ENCODE data around the gene NRXN3. TPM values are rescaled to one million over a fixed set of nuclear protein-coding genes. Genes with fewer than 3 reads are reported as not detected.

NRXN3 gene
- polyA plus RNA-seq, 4 donors, result 6.4 to 7.2 (median 7.0) TPM

DNA sequence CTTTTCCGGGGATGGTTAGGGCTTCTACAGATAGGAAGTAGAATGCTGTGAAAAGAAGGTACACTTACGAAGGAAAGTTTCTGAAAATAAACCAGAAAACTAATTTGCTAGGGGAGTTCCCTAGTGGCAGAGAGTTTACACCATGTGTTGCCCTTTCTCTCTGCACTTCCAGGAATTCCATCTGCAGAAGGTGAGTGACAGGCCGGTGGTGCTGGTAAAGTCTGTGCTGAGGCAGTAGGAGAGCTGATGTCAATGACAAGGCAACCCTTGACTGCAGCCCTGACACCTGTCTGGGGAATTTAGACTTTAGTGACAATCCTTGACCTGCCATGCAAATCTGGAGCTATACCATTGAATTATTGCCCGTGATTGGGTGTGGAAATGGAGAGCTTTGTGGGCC lies 687.8 kb downstream of the NRXN3 start:
- DNase-seq (ENCODE audit: low read depth in 4 of 4, low spot score in 3 of 4), result no peak

DNA sequence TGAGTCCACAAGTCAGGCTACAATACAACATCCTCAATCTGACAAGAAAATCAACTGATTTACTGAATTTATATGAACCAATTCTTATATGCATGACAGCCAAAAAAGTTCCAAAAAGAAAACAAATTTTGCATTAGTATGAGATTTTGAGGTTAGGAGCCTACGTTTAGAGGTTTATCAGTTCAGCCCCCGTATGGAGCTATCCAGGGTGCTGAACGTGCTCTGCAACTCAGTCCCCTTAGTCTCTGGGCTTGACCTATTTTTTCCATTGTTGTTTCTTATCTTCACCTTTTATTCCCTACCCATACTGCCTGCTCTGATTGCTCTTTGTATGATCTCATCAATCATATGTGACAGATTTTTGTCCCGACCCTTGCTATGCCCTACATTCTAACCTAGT lies 693.0 kb downstream of the NRXN3 start:
- peak; percentile 21 to 48 (median 32) for DNase-seq (ENCODE audit: low read depth in 4 of 4, low spot score in 3 of 4)

DNA sequence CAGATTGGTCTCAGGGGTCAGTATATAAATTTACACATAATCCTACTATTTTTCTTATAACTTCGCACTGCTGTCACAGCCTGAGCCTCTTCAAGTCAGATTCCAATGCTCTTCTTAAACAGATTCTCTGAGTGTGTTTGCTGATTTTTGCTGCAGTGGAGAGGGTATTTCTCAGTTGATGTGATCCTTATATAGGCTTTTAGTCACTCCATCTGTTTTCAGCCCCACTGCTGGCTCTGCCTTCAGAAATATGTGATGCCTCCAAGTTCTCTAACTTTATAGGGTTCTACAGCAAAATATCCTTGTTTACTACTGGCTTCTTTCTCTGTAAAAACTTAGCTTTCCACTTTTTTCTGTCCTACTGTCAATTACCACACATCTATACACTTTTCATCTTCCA lies 702.7 kb downstream of the NRXN3 start:
- no peak for DNase-seq (ENCODE audit: low read depth in 4 of 4, low spot score in 3 of 4)

DNA sequence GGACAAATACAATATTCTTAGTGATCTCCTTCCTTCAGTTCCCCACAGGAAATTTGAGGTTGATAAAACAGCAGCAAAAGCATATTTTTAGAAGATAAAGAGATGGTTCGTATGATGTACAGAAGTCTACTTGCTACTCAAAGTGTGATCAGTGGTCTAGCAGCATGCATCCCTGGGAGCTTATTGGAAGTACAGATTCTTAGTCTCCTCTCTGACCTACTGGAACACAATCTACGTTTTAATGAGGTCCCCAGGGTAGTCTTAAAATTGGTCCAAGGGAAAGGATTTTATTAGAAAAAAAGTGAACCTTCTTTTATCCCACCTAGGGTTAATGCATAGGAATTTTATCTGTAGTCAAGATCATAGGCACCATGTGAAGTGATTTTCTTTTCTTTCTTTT lies 703.4 kb downstream of the NRXN3 start:
- DNase-seq (ENCODE audit: low read depth in 4 of 4, low spot score in 3 of 4), result no peak

DNA sequence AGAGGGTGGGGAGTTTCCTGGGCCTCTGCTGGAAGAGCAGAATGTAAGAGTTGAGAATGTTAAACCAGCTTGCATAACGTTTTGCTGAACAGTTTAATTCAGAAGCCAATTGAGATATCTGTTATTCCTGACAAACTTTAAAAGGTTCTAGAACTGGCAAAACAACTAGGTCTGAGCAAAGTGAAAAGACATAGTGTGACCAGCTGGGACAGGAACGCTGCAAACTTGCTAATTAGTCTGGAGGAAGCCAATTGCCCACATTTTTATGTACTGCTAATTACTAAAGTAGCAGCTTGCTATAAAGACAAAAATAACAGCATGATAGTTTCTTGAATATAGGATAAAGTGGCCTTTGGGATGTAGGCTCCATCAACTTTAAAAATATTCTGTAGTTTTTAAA lies 704.9 kb downstream of the NRXN3 start:
- DNase-seq (ENCODE audit: low read depth in 4 of 4, low spot score in 3 of 4), result no peak

DNA sequence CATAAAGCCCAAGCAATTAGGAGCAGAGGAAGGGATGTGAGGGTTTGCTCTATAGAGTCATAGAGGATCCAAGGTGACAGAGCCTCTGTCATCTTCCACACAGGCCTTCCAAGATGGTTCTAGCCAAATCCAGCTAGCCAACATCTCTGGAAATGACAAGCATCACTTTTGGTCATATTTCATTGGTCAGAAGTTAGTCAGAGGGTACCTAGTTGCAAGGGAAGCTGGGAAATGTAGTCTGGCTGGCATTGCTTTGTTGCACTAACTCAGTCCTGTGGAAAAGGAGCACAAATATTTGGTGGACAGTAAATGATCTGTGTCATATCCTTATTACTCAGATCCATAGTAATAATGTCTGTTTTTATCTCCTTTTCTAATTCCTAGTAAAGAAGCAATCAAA lies 715.7 kb downstream of the NRXN3 start:
- DNase-seq (ENCODE audit: low read depth in 4 of 4, low spot score in 3 of 4), result no peak

DNA sequence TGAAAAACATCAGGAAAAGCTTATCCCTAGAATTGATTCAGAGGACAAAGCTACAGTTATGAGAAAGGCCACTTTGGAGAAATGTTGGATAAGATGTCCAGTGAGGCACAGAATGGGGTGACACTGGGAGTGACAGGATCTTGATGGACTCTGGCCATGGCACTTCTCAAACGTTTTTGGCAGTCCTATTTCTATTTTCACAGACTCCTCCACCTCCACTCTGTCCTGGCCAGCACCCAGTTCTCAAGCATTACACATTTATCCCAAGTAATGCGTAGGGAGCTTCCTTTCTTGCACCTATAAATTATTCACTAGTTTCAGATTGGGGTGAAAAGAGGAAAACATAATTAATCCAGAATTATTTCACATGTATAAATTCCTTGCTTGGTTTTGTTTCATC lies 727.3 kb downstream of the NRXN3 start:
- DNase-seq (ENCODE audit: low read depth in 4 of 4, low spot score in 3 of 4), result no peak

DNA sequence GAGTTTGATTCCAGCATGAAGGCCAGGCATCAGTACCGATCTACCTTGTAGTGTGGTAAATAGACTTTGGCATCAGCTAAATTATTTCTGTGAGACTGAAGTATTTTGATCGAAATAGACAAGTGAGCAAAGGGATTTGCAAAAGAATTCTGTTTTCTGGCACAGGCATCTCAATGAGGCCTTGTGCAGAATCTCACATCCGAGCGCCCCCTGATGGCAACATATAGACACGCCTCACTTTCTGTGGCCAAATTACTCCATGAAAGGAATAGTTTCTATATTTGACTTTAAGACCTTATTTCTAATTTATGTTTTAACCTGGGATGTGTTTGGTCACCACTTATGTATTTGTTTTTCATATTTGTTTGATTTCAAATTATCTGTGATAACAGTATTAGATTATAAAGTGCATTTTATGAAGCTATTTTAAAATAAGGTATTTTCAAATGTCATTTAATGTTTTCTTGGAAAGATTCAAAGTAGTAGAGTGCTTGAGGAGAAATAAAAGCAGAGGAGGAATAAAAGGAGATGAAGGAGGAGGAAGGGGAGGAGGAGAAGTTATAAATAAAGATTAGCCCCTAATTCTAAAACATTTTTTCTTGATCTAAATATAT lies 731.9 kb downstream of the NRXN3 start:
- DNase-seq (ENCODE audit: low read depth in 4 of 4, low spot score in 3 of 4), result peak in 2 of 4 donors; percentile 3

DNA sequence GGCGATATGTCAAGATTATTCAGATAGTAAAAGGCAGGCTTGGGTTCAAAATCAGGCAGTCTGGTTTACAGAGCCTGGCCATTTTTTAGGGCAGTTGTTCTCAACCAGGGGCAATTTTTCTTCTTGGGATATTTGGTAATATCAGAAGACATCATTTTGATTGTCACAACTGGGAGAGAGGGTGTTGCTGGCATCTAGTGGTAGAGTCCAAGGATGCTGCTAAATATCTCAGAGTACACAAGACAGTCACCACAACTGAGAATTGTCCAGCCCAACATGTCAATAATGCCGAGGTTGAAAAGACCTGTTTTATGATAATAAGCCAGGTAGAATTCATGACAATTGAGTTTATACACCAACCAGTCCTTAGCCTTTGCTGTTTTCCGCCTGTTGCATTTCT lies 733.9 kb downstream of the NRXN3 start:
- no peak for DNase-seq (ENCODE audit: low read depth in 4 of 4, low spot score in 3 of 4)

DNA sequence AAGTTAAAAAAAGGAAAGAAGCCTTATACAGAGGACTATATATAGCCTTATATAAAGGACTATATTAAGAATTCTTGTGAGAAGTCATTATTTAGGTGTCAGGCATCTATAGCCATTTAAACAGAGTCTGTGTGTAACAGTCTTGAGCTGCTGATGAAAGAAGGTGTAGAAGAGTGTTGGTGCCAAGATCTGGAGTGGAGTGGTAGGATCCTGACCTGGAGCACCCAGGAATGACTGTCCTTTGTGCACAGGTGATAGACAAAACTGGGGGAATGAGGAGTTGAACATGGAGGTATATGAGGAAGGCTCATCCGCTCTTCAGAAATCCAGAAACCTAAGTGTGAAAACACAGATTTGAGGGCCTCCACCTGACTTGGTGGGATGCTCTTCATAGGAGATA lies 747.3 kb downstream of the NRXN3 start:
- DNase-seq (ENCODE audit: low read depth in 4 of 4, low spot score in 3 of 4), result no peak

DNA sequence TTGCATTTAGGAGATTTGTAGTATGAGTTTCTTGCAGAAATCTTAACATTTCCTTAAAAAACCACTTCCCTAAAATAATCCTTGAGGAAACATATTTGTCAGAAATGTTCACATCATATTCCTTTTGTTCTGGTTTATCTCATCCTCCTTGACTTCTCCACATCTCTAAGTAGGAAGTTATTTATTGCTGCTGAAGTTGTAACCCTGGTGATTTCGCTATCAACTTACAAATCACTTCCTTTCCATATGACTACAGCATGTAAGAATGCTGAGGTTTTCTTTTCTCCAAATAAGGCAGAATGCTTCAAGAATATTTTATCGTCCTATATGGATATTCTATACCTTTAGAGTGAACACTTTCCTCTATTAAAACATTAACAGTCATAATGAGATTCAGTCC lies 751.7 kb downstream of the NRXN3 start:
- peak in 1 of 4 donors; percentile 2 for DNase-seq (ENCODE audit: low read depth in 4 of 4, low spot score in 3 of 4)

DNA sequence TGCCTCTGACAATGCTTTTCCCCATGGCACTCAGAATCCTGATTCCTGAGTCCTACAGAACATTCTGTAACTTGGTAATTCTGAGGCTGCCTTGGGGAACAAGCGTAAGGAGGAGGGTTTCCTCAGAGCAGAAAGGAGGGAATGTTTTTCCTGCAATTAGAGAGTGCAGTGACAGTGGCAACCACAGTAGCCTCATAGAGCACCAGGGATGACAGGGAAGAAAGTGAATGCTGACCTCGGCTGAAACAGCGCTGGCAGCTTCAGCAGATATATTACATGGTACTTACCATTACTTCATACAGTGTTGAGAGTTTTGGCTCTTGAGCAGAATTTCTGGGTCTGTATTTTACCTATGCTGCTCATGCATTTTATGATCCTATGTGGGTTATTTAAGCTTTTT lies 757.1 kb downstream of the NRXN3 start:
- DNase-seq (ENCODE audit: low read depth in 4 of 4, low spot score in 3 of 4), result no peak

DNA sequence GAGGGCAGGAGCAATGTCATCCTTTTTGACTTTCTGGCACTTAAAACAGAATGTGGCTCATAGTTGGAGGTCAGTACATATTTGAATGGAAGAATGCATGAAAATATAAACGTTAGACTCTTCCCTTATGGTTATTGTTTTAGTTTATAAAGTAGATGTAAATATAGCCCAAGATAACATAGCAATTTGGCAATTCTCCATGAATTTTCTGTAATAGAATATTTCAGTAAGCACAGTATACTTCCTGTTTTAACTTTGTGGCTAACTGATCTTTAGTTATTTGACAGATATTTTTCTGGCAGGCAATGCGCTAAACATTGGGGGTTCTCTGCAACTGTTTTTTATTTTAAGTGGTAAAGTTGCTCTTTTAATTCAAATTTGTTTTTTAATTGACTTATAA lies 763.0 kb downstream of the NRXN3 start:
- no peak for DNase-seq (ENCODE audit: low read depth in 4 of 4, low spot score in 3 of 4)

DNA sequence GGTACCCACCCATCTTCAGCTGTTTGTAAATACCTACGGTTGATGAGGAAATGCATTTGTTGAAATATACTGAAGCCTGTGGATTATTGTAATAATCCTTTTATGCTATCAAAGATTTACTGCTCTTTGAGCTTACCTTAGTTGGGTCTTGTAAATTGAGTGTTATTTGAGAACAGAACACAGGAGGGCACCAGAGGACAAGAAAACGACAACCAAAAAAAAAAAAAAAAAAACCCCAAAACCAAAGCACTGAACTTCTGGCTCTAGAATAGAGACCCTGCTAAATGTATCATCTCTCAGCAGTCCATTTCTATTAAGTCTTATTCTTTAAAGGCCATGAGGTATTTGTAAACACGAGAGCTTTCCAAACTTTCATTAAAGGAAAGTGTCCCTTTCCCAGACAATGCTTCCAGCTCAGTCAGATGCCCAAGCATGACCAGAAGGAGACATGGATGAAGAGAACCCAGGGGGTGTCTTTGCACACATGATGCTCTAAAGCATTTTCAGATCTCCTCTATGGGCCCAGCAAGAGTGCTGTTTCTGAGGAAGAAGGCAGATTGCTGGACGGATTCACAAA lies 763.9 kb downstream of the NRXN3 start:
- peak; percentile 6 to 10 (median 9) for DNase-seq (ENCODE audit: low read depth in 4 of 4, low spot score in 3 of 4)

DNA sequence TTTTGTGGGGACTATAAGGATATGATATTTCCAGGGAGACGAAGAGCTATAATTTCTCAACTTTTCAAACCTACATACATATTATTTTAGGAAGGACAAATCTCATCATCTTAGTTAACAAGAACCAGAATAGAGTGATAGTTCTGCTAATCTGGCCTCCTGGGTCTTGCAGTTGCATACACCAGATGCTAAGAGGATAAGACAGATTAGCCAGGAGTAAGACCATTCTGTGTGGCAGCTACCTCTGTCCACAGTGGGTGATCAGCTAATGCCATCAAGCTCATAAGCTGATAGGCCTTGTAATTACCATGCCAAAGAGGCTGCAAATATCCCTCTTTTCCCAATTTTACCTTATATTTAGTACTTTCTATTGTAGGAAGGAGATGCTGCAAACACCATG lies 776.8 kb downstream of the NRXN3 start:
- no peak for DNase-seq (ENCODE audit: low read depth in 4 of 4, low spot score in 3 of 4)

DNA sequence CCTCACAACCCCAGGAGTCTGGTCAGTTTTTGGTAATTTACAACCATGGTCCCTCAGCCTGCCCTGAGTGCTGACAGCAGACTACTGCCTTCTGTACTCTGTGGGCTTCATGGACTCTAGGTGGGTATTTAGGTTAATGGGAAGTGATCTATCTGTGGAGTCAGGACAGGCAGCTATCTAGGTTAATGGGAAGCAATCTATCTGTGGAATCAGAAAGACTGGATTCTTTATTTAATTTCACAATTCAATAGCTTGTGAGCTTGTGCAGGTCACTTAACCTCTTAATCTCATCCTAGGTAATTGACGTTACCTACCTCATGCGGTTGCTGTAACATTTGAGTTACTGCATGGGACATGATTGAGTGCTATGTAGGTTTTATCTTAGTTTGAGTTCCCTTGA lies 777.5 kb downstream of the NRXN3 start:
- DNase-seq (ENCODE audit: low read depth in 4 of 4, low spot score in 3 of 4), result no peak

DNA sequence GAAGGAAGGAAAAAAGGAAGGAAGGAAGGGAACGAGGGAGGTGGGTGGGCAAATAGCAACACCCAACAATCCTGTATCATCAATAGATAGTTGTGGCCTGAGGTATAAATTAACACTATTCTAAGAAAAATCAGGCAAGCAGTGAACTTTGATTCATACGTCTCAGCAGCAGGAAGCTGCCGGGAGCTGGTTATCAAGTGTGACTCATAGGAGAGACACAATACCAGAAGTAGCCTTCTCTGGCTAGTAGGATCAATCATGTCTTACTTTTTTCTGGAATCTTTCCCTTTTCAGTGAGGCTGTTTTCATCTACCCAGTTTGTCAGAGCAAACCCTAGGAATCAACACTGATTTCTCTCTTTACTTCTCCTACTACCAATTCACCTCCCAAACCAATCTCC lies 780.5 kb downstream of the NRXN3 start:
- DNase-seq (ENCODE audit: low read depth in 4 of 4, low spot score in 3 of 4), result no peak

DNA sequence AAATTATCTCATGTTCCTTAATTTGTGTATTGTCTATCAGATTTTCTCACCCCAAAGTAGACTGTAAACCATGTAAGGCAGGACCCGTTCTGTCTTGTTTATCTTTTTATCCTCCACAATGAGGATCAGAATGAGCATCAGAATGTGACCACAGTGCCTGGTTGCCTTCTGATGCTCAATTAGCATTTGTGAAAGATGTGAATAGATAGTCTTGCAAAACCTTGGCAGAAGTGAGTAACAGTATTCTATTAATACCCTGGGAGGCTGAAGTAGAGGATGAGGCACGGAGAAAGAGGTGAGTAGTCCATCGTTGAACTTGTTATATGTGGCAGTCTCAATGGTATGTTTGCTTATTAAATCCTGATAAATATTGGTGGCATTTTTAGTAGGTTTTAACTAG lies 781.4 kb downstream of the NRXN3 start:
- no peak for DNase-seq (ENCODE audit: low read depth in 4 of 4, low spot score in 3 of 4)

DNA sequence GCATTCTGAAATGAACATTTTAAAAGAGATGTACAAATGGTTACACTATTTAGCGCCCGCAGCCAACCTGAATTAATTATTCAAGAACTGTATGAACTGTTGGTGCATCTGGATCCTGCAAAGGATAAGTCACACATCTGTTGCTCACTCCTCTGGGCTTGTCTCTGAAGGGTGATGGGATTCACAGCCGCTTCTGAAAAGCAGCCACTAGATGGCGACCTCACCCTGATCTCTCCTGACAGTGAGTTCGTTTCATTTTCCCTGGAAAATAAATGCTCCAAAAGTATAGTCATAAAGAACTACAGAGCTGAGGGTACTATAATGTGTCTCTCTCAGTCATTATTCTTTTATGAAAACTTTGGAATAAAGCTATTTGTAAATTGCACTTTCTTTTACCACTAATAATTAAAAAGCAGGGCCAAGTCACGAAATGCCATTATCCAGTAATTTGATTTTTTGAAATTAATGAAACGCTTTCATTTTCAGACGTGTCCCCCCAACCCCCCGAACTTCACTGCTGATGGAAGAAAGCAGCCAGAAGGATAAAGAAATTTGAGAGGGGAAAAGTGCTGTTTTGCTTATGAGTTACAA lies 789.6 kb downstream of the NRXN3 start:
- peak; percentile 36 to 55 (median 43) for DNase-seq (ENCODE audit: low read depth in 4 of 4, low spot score in 3 of 4)

DNA sequence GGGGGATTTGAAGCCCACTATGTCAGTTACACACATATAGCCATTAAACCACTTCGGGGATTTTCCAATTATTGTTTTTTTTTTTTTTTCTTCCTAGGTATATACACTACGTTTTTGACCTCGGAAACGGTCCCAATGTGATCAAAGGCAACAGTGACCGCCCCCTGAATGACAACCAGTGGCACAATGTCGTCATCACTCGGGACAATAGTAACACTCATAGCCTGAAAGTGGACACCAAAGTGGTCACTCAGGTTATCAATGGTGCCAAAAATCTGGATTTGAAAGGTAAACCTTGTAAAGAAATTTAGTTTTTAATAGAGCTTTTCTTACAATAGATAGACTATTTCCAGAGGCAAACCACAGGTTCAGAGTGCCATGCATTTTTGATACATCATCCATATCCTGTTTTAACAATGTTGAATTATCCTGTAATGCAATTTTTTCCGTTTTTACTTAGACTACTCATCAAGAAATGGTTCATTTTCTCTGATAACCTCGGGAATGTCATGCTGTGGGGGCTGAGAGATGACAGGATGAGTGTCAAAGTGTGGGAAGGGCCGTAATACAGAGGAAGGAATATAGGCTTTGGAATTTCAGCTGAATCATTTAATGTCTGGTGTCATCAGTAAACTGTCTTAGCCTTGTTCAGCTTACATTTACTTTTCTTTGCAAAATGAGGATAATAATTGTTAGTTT lies 797.1 kb downstream of the NRXN3 start:
- DNase-seq (ENCODE audit: low read depth in 4 of 4, low spot score in 3 of 4), result no peak

DNA sequence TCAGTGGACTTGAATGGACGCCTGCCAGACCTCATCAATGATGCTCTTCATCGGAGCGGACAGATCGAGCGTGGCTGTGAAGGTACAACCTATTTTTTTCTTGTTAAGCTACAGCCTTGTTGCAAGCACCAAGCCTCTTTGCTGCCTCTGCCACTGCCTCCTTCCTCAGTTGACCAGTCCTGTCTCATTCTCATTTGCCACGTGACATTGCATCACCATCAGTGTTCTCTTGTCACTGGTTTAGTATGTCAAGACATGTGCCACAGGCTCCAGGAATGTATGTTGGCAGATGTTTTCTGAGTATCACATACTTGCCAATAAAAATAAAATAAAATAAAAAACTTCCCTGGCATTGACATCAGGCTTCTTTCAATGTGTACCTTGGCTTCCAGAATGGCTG lies 798.1 kb downstream of the NRXN3 start:
- no peak for DNase-seq (ENCODE audit: low read depth in 4 of 4, low spot score in 3 of 4)

DNA sequence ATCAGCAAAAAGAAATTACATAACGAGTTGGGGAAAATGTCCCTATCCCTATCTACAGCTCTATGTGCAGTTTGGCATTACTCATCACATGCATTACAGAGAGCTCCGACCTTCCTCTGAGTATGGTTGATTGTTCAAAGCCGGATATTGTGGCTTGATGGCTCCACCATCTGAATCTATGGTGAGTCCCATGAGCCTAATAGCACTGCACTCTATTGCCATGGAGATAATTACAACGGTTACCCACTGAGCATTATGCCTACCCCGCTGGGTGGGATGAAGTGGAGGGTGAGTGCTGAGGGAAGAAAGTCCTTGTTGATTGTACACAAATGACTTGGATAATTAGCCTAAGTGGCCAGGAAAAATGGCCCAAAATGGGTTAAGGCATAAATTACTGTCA lies 800.5 kb downstream of the NRXN3 start:
- DNase-seq (ENCODE audit: low read depth in 4 of 4, low spot score in 3 of 4), result no peak

All from left renal pelvis (tissue), 4 donors.